Measurements from ENCODE around the gene CEBPG. TPM values are rescaled to one million over a fixed set of nuclear protein-coding genes. Genes with fewer than 3 reads are reported as not detected.

Gene CEBPG
- total RNA-seq, 3 donors from 2014 or later = 23.3 to 32.0 (median 23.4) TPM

DNA sequence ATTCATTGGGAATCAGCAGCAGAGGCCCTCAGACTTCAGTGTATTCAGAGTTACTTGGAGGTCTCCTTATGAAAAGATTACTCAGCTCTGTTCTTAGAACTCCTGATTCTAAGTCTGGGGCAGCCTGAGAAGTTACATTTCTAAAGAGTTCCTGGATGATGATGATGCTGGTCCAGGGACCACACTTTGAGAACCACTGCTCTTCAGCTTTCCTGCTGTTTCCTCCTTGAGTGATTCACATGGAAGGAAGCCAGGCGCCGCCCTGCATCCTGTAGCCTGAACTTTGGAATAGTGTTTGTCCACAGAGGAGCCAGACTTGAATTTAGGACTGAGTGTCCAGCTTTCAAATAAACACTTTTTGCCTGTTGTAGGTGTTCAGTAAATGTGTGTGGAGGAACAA is 2.9 kb downstream of the CEBPG start:
- intact Hi-C loops (cut with DNase I; ENCODE audit: low total_unique reads) = no loop called here
- no peak for DNase-seq (ENCODE audit: low spot score in 2 of 2)
- Histone ChIP-seq H3K36me3 (no peaks in the 10 kb centered on the region), H3K9me3 (no peaks in the 10 kb centered on the region), H3K4me3 (no peak overlapping the region), H3K4me1 (no peaks in the 10 kb centered on the region), H3K27ac (peak overlapping the region; percentile 45 to 99), H3K27me3 (no peaks in the 10 kb centered on the region)
- TF ChIP-seq POLR2AphosphoS5 (IDR thresholded peaks at IDR 0.05) = peak in 1 of 3 donors; percentile 19
- TF ChIP-seq POLR2A (IDR thresholded peaks at IDR 0.05) = no peak

DNA sequence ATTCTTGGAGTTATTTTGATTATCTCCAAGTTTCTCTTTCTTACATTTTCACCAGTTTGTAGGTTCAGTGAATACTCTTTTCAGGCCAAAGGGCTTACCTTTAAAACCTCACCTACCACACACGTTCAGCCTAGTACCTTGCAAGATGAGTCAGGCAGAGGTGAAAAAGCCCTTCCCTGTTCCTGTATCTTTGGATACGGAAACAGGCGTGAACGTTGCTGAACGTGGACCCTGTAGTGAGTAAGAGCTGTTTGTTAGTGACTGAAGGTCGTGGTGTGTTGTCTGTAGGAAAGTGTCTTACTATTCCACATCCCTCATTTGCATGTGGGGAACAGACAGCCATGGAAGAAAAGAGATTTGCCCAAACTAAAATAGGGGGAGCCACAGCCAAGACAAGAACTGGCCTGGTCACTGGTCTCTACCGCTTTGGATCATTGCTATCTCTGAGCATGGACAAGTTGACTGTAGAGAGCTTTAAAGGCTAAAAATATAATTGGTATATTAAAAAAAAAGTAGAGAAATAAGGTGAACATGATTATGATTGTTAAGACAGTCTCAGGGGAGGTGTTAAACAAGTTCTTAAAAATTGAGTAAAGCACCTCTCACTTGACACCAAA is 3.5 kb downstream of the CEBPG start:
- H3K9me3 ChIP-seq = no peaks in the 10 kb centered on the region
- no peak for TF ChIP-seq POLR2A (IDR thresholded peaks at IDR 0.05)
- no peak for TF ChIP-seq POLR2AphosphoS5 (IDR thresholded peaks at IDR 0.05)
- no peak for TF ChIP-seq CTCF (IDR thresholded peaks at IDR 0.05)
- no peaks in the 10 kb centered on the region for H3K36me3 ChIP-seq
- no peak for DNase-seq (ENCODE audit: low spot score in 2 of 2)
- H3K27ac ChIP-seq = peak overlapping the region; percentile 45 to 99
- H3K4me1 ChIP-seq = no peaks in the 10 kb centered on the region
- H3K27me3 ChIP-seq = no peaks in the 10 kb centered on the region
- no peak overlapping the region for H3K4me3 ChIP-seq
- intact Hi-C loops (cut with DNase I; ENCODE audit: low total_unique reads) = no loop called here

DNA sequence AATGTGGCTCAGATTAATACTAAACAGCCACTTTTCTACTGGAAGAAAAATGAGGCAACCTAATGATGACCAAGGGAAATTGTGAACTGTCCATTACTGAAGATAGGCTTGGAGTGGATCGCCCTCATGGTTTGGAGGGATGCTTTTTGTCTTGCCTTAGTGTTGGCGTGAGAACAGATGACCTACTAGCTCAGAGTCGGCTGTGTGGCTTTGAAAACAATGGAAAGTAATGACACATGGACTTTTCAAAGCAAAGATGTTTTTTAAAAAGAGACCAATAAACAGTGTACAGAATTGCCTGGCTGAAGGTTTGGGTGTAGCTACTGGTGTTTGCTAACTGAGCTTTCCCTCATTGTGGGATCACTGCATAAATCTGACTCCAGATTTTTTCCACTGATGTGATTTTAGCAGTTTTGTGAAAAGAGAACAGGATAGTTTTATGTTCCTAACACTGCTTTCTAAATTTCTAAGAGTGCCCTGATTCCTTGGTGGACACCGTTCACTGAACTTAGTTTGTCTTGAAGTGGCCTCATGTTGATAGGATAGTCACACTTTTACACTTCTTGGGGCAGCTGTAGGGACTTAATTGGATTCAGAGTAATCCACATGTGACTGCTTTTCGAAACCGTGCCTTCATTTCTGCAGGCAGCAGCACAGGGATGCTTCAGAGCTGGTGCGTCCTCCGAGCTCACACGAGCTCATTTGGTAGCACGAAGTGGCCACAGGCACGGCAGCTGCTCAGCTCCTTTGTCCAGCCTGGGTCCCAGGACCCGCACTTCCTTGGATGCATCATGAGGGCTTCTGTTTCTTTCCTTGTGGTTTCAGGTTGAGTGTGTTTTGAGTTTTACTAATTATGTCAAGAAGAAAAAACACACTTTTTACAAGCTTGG is 4.3 kb downstream of the CEBPG start:
- H3K4me1 ChIP-seq = no peaks in the 10 kb centered on the region
- H3K4me3 ChIP-seq = no peak overlapping the region
- no peaks in the 10 kb centered on the region for H3K36me3 ChIP-seq
- peak overlapping the region; percentile 45 to 99 for H3K27ac ChIP-seq
- no peak for DNase-seq (ENCODE audit: low spot score in 2 of 2)
- H3K9me3 ChIP-seq = no peaks in the 10 kb centered on the region
- no peak for TF ChIP-seq POLR2A (IDR thresholded peaks at IDR 0.05)
- no peak for TF ChIP-seq POLR2AphosphoS5 (IDR thresholded peaks at IDR 0.05)
- TF ChIP-seq CTCF (IDR thresholded peaks at IDR 0.05) = no peak
- H3K27me3 ChIP-seq = no peaks in the 10 kb centered on the region
- intact Hi-C loops (cut with DNase I; ENCODE audit: low total_unique reads) = no loop called here

GRCh38 chr19:33379151-33379829 is 5.8 kb downstream of the CEBPG start:
- Histone ChIP-seq H3K4me3 (no peak overlapping the region), H3K27me3 (no peaks in the 10 kb centered on the region), H3K9me3 (no peaks in the 10 kb centered on the region), H3K36me3 (no peaks in the 10 kb centered on the region), H3K4me1 (no peaks in the 10 kb centered on the region), H3K27ac (no peak overlapping the region)
- no peak for DNase-seq (ENCODE audit: low spot score in 2 of 2)
- intact Hi-C loops (cut with DNase I; ENCODE audit: low total_unique reads) = no loop called here
- no peak for TF ChIP-seq POLR2AphosphoS5 (IDR thresholded peaks at IDR 0.05)
- TF ChIP-seq CTCF (IDR thresholded peaks at IDR 0.05) = no peak

GRCh38 chr19:33381101-33381500 is 7.6 kb downstream of the CEBPG start:
- TF ChIP-seq POLR2A (IDR thresholded peaks at IDR 0.05) (no peak), POLR2AphosphoS5 (IDR thresholded peaks at IDR 0.05) (no peak), CTCF (IDR thresholded peaks at IDR 0.05) (no peak)
- no peak overlapping the region for H3K4me3 ChIP-seq
- H3K27ac ChIP-seq = no peak overlapping the region
- H3K4me1 ChIP-seq = no peaks in the 10 kb centered on the region
- intact Hi-C loops (cut with DNase I; ENCODE audit: low total_unique reads) = no loop called here
- no peaks in the 10 kb centered on the region for H3K27me3 ChIP-seq
- no peak for DNase-seq (ENCODE audit: low spot score in 2 of 2)
- H3K36me3 ChIP-seq = no peaks in the 10 kb centered on the region
- no peaks in the 10 kb centered on the region for H3K9me3 ChIP-seq
